HEK293 (cell line): ENCODE measurements around the gene RBFOX1.
A peak's percentile ranks its signal among the peaks of the same experiment; 100 is the strongest.

Experiments
- CTCF ChIA-PET: fragments of 350-600 bp; formaldehyde crosslinking; extraction: SDS; loops from one replicate; lab custom pipeline; 2021; ENCODE audit warnings: antibody characterized with exemption; lab: Yijun Ruan, JAX
- POLR2A ChIA-PET: fragments of 300-600 bp; formaldehyde crosslinking; extraction: SDS; loops from one replicate; lab custom pipeline; 2020; ENCODE audit warnings: antibody characterized with exemption, inconsistent platforms; lab: Yijun Ruan, JAX
- H3K27ac ChIP-seq: fragments of 200-500 bp; sonication (Bioruptor generic); 2 replicates; pipeline ENCODE4 v1.5.1; 2014; ENCODE audit warnings: low read depth, low read length, control low read depth, inconsistent platforms; ENCODE audit errors: extremely low read depth
- H3K36me3 ChIP-seq, 2 experiments: fragments of 200-500 bp in 1 of 2; sonication (Bioruptor generic) in 1 of 2; 1 replicate in 1 of 2; 2 replicates in 1 of 2; pipeline ENCODE4 v1.5.1; 2014 to 2017; ENCODE audit warnings: inconsistent platforms in 2 of 2, low read length in 2 of 2; ENCODE audit not compliant: control insufficient read depth in 2 of 2, insufficient read depth in 1 of 2
- H3K4me1 ChIP-seq: fragments of 200-500 bp; sonication (Bioruptor generic); 2 replicates; pipeline ENCODE4 v1.5.1; 2014; ENCODE audit warnings: mild to moderate bottlenecking, low read length, inconsistent platforms; ENCODE audit not compliant: control insufficient read depth, insufficient read depth
- H3K4me3 ChIP-seq: 2 replicates; pipeline ENCODE4 v1.5.1; 2011; ENCODE audit warnings: low read depth, mild to moderate bottlenecking, control low read depth, low read length, moderate library complexity
- H3K9me3 ChIP-seq: fragments of 200-500 bp; sonication (Bioruptor generic); 2 replicates; pipeline ENCODE4 v1.5.1; 2014; ENCODE audit warnings: low read depth, low read length, inconsistent platforms; ENCODE audit not compliant: control insufficient read depth, insufficient read depth
- AEBP2 ChIP-seq: fragments of 450-650 bp; formaldehyde crosslinking; IDR thresholded peaks from 2 replicates; pipeline ENCODE4 v1.5.1; 2016; ENCODE audit warnings: missing biosample characterization, missing genetic modification characterization, borderline replicate concordance
- BCL11A ChIP-seq: fragments of 450-650 bp; formaldehyde crosslinking; IDR thresholded peaks from 2 replicates; pipeline ENCODE4 v1.5.1; 2016; ENCODE audit warnings: low read depth, missing biosample characterization, missing genetic modification characterization
- REST ChIP-seq: fragments of 450-650 bp; formaldehyde crosslinking; IDR thresholded peaks from 2 replicates; pipeline ENCODE4 v1.5.1; 2016; ENCODE audit warnings: missing biosample characterization, missing genetic modification characterization
- TCF7L2 ChIP-seq: IDR thresholded peaks from 2 replicates; pipeline ENCODE4 v1.6.1; 2011; ENCODE audit warnings: low read depth, mild to moderate bottlenecking, inconsistent platforms, low read length, moderate library complexity, borderline replicate concordance
- ZBTB20 ChIP-seq: fragments of 450-650 bp; formaldehyde crosslinking; IDR thresholded peaks from 2 replicates; pipeline ENCODE4 v1.5.1; 2016; ENCODE audit warnings: missing biosample characterization, missing genetic modification characterization
- ZEB2 ChIP-seq: fragments of 450-650 bp; formaldehyde crosslinking; IDR thresholded peaks from 2 replicates; pipeline ENCODE4 v1.5.1; 2016; ENCODE audit warnings: missing biosample characterization, missing genetic modification characterization
- ZFP41 ChIP-seq: fragments of 450-650 bp; formaldehyde crosslinking; IDR thresholded peaks from 2 replicates; pipeline ENCODE4 v1.5.1; 2016; ENCODE audit warnings: missing biosample characterization, missing genetic modification characterization, borderline replicate concordance
- ZNF146 ChIP-seq: fragments of 450-650 bp; formaldehyde crosslinking; IDR thresholded peaks from 2 replicates; pipeline ENCODE4 v1.5.1; 2016; ENCODE audit warnings: missing biosample characterization, missing genetic modification characterization
- ZNF16 ChIP-seq: fragments of 450-650 bp; formaldehyde crosslinking; IDR thresholded peaks from 2 replicates; pipeline ENCODE4 v1.5.1; 2016; ENCODE audit warnings: low read depth, missing biosample characterization, missing genetic modification characterization
- ZNF518A ChIP-seq: fragments of 450-650 bp; formaldehyde crosslinking; conservative IDR thresholded peaks from 2 replicates; pipeline ENCODE4 v1.5.1; 2016; ENCODE audit warnings: low read depth, missing biosample characterization, missing genetic modification characterization
- ZNF837 ChIP-seq: fragments of 450-650 bp; formaldehyde crosslinking; IDR thresholded peaks from 2 replicates; pipeline ENCODE4 v1.5.1; 2016; ENCODE audit warnings: missing biosample characterization, missing genetic modification characterization

Gene RBFOX1

GRCh38 chr16:7688811-7689210, 356.2 kb downstream of the RBFOX1 start:
- Histone ChIP-seq H3K4me3 (no peak overlapping the region), H3K4me1 (no peaks in the 10 kb centered on the region), H3K9me3 (no peaks in the 10 kb centered on the region), H3K36me3 (no peaks in the 10 kb centered on the region), H3K27ac (no peak overlapping the region)
- ChIA-PET POLR2A (no interaction called here), CTCF (interaction anchor here (0.6 kb wide), 1 partner anchor 11 kb away, joined by 3 read pairs; no protein-coding TSS in a partner anchor)
- TF ChIP-seq ZFP41 (tag by site-specific recombination) (no peak), BCL11A (no peak), ZNF837 (tag by site-specific recombination) (no peak), ZNF16 (no peak), TCF7L2 (no peak), ZNF146 (tag by site-specific recombination) (no peak), ZNF518A (tag by site-specific recombination) (no peak)

DNA sequence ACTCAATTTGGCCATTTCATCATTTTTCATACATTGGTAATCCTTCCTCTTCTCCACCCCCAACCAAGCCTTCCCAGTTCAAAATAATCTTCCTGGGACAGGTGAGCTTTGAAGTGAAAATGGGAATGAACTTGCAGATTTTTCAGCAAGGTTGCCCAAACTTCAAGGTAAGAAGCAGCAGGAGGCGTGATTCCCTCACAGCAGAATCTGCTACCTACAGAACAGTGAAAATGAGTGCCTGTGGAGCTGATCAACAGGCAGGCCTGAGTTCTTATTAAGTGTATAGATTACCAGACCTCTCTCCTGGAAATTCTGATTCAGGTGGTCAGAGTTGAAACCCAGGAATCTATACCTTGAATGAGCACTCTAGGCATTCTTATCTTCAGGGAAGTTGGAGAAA, 356.6 kb downstream of the RBFOX1 start:
- CTCF ChIA-PET = interaction anchor here (0.6 kb wide), 1 partner anchor 11 kb away, joined by 3 read pairs; no protein-coding TSS in a partner anchor
- Histone ChIP-seq H3K27ac (no peak overlapping the region), H3K36me3 (no peaks in the 10 kb centered on the region), H3K4me3 (no peak overlapping the region)
- POLR2A ChIA-PET = no interaction called here
- no peak for TF ChIP-seq AEBP2
- no peak for TF ChIP-seq ZEB2 (tag by site-specific recombination)
- TF ChIP-seq, all 188 proteins: peak for 0
- Histone ChIP-seq H3K9me3 (no peaks in the 10 kb centered on the region), H3K4me1 (no peaks in the 10 kb centered on the region)

GRCh38 chr16:7691533-7691932, 358.9 kb downstream of the RBFOX1 start:
- TF ChIP-seq REST (tag by site-specific recombination) = 0 out of 2 replicates have a peak, but pooled peaks have one; percentile 38
- no peak for TF ChIP-seq ZBTB20 (tag by site-specific recombination)
- Histone ChIP-seq H3K4me3 (no peak overlapping the region), H3K36me3 (no peaks in the 10 kb centered on the region), H3K4me1 (no peaks in the 10 kb centered on the region), H3K9me3 (no peaks in the 10 kb centered on the region), H3K27ac (no peak overlapping the region)
- ChIA-PET POLR2A (no interaction called here), CTCF (no interaction called here)
